Nephron (organoid): ENCODE data around the gene RAB3IL1.

Experiments used
- H3K27ac Mint-ChIP-seq, 3 experiments: 2 replicates each; pipeline ENCODE4 v1.8.0; 2020; ENCODE audit warnings: mixed read lengths in 3 of 3, mild to moderate bottlenecking in 2 of 3, moderate library complexity in 1 of 3
- H3K27me3 Mint-ChIP-seq: 2 replicates; pipeline ENCODE4 v1.8.0; 2021; ENCODE audit warnings: low read depth, mild to moderate bottlenecking, moderate library complexity, mixed read lengths
- H3K36me3 Mint-ChIP-seq: 2 replicates; pipeline ENCODE4 v1.8.0; 2020; ENCODE audit warnings: low read depth, mixed read lengths
- H3K4me1 Mint-ChIP-seq: 2 replicates; pipeline ENCODE4 v1.8.0; 2020; ENCODE audit warnings: mixed read lengths
- H3K4me3 Mint-ChIP-seq, 3 experiments: 2 replicates each; pipeline ENCODE4 v1.8.0; 2020; ENCODE audit warnings: mild to moderate bottlenecking in 3 of 3, mixed read lengths in 3 of 3, moderate library complexity in 2 of 3
- H3K9me3 Mint-ChIP-seq: 2 replicates; pipeline ENCODE4 v1.8.0; 2020; ENCODE audit warnings: mixed read lengths
- CTCF ChIP-seq, 3 experiments: fragments of 200-600 bp; sonication (generic); IDR thresholded peaks; one replicate each; pipeline ENCODE4 v1.5.0; 2021; ENCODE audit warnings: antibody characterized with exemption in 3 of 3; ENCODE audit not compliant: unreplicated experiment in 3 of 3

RAB3IL1 gene

GRCh38 chr11:61896665-61897386, 20.5 kb downstream of the RAB3IL1 start:
- H3K4me3 Mint-ChIP-seq: no peak overlapping the region
- peaks cover 9% of the 10 kb centered on the region for H3K36me3 Mint-ChIP-seq
- TF ChIP-seq CTCF (IDR thresholded peaks at IDR 0.05; ENCODE audit: unreplicated experiment in 3 of 3): no peak
- H3K27ac Mint-ChIP-seq: no peak overlapping the region
- no peaks in the 10 kb centered on the region for H3K9me3 Mint-ChIP-seq
- H3K4me1 Mint-ChIP-seq: peaks cover 17% of the 10 kb centered on the region
- H3K27me3 Mint-ChIP-seq: peaks cover 7% of the 10 kb centered on the region

DNA sequence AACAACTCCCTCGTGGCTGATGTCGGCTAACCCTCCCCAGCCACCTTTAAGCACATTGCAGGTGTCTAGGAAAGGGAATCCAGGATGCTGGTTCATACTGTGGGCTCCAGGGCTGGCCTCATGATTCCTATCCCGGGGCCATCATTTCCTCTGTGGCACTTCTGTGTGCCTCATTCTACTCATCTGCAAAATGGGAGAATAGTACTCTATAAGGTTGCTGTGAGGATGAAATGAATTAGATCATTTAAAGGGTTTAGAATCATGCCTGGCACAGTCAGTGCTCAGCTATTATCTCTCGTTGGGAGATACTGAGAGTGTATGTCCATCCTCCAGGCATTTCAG, 21.7 kb downstream of the RAB3IL1 start:
- H3K4me3 Mint-ChIP-seq: no peak overlapping the region
- H3K9me3 Mint-ChIP-seq: no peaks in the 10 kb centered on the region
- H3K4me1 Mint-ChIP-seq: peaks cover 17% of the 10 kb centered on the region
- no peak for TF ChIP-seq CTCF (IDR thresholded peaks at IDR 0.05; ENCODE audit: unreplicated experiment in 3 of 3)
- H3K27me3 Mint-ChIP-seq: peaks cover 7% of the 10 kb centered on the region
- no peak overlapping the region for H3K27ac Mint-ChIP-seq
- H3K36me3 Mint-ChIP-seq: peaks cover 3% of the 10 kb centered on the region

- TF ChIP-seq CTCF (IDR thresholded peaks at IDR 0.05; ENCODE audit: unreplicated experiment in 3 of 3): no peak
- no peaks in the 10 kb centered on the region for H3K9me3 Mint-ChIP-seq
- peaks cover 3% of the 10 kb centered on the region for H3K36me3 Mint-ChIP-seq
- peaks cover 7% of the 10 kb centered on the region for H3K27me3 Mint-ChIP-seq
- H3K4me3 Mint-ChIP-seq: no peak overlapping the region
- peak overlapping the region in 1 of 3 experiments; percentile 95 for H3K27ac Mint-ChIP-seq
- peaks cover 17% of the 10 kb centered on the region for H3K4me1 Mint-ChIP-seq
Measured at GRCh38 chr11:61895046-61895717, 22.2 kb downstream of the RAB3IL1 start.

DNA sequence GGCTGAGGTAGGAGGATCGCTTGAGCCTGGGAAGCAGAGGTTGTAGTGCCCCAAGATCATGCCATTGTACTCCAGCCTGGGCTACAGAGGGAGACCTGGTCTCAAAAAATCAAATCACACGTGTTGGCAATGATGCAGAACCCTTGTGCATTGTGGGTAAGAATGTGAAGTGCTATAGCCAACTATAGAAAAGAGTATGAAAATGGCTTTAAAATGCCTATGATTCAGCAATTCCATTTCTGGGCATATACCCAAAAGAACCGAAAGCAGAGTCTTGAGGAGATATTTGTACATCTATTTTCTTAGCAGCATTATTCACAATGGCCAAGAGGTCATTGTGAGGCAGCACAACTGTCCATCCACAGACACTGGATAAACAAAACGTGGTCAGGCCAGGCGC, 23.4 kb downstream of the RAB3IL1 start:
- H3K9me3 Mint-ChIP-seq: no peaks in the 10 kb centered on the region
- TF ChIP-seq CTCF (IDR thresholded peaks at IDR 0.05; ENCODE audit: unreplicated experiment in 3 of 3): no peak
- H3K4me3 Mint-ChIP-seq: peak overlapping the region in 1 of 3 experiments; percentile 70
- no peaks in the 10 kb centered on the region for H3K36me3 Mint-ChIP-seq
- peaks cover 7% of the 10 kb centered on the region for H3K27me3 Mint-ChIP-seq
- H3K27ac Mint-ChIP-seq: peak overlapping the region in 2 of 3 experiments; percentile 95
- H3K4me1 Mint-ChIP-seq: peaks cover 10% of the 10 kb centered on the region

DNA sequence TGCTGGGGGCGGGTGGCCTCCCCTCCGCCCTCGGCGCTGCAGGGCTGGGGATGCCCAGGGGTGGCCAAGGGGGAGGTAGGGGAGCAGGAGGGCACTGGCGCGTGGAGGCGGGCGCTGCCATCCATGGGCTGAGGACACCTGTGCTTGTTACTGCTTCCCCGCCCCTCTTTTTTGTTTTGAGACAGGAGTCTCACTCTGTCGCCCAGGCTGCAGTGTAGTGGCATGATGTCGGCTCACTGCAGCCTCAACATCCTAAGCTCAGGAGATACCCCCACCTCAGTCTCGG, 25.3 kb downstream of the RAB3IL1 start:
- peak overlapping the region; percentile 77 to 89 (median 86) for H3K4me3 Mint-ChIP-seq
- no peak overlapping the region for H3K27ac Mint-ChIP-seq
- H3K36me3 Mint-ChIP-seq: no peaks in the 10 kb centered on the region
- peaks cover 9% of the 10 kb centered on the region for H3K4me1 Mint-ChIP-seq
- H3K9me3 Mint-ChIP-seq: no peaks in the 10 kb centered on the region
- no peak for TF ChIP-seq CTCF (IDR thresholded peaks at IDR 0.05; ENCODE audit: unreplicated experiment in 3 of 3)
- H3K27me3 Mint-ChIP-seq: peaks cover 7% of the 10 kb centered on the region
